Prostate gland (tissue), 2 donors: ENCODE results near the gene TARBP1. TPM values are rescaled to one million over a fixed set of nuclear protein-coding genes. Genes with fewer than 3 reads are reported as not detected.

ENCODE experiments used
- DNase-seq: peaks from one replicate; pipeline ENCODE4 v3.0.0-alpha.2; 2019; ENCODE audit warnings: low spot score
- H3K27ac ChIP-seq, 2 donors: fragments of 200-600 bp; sonication (generic); 2 replicates each; pipeline ENCODE4 v1.5.1; 2017 to 2019
- H3K27me3 ChIP-seq: fragments of 200-600 bp; sonication (generic); replicated peaks from 2 replicates; pipeline ENCODE4 v1.5.1; 2019; ENCODE audit not compliant: insufficient read depth
- H3K36me3 ChIP-seq, 2 donors: fragments of 200-600 bp; sonication (generic); 1 replicate in 1 of 2; 2 replicates in 1 of 2; pipeline versions ENCODE4 v1.5.1 to v1.8.1; 2017 to 2019
- H3K4me1 ChIP-seq: fragments of 200-600 bp; sonication (generic); replicated peaks from 2 replicates; pipeline ENCODE4 v1.5.1; 2019
- H3K4me3 ChIP-seq, 2 donors: fragments of 200-600 bp; sonication (generic); 2 replicates each; pipeline ENCODE4 v1.5.1; 2017 to 2019
- H3K9me3 ChIP-seq: fragments of 200-600 bp; sonication (generic); 2 replicates; pipeline ENCODE4 v1.5.1; 2017
- CTCF ChIP-seq, 4 experiments: fragments of 200-600 bp in 2 of 4; fragments of 450-650 bp in 2 of 4; sonication (generic) in 2 of 4; IDR thresholded peaks; 1 replicate in 3 of 4; 2 replicates in 1 of 4; pipeline ENCODE4 v1.5.1; 2016 to 2019; ENCODE audit warnings: antibody characterized with exemption in 4 of 4, mild to moderate bottlenecking in 2 of 4, moderate library complexity in 2 of 4
- POLR2A ChIP-seq: fragments of 450-650 bp; IDR thresholded peaks from one replicate; pipeline ENCODE4 v1.6.1; 2016; ENCODE audit warnings: antibody characterized with exemption, mild to moderate bottlenecking
- POLR2AphosphoS5 ChIP-seq: sonication (generic); formaldehyde crosslinking; IDR thresholded peaks from one replicate; pipeline ENCODE4 v1.6.1; 2017; ENCODE audit warnings: antibody characterized with exemption
- WGBS: methylation state at CpG from one replicate; pipeline ENCODE4 v1.1.5; 2018; 5-methylcytosine and 5-hydroxymethylcytosine counted together
- intact Hi-C: fragments of 100-400 bp; cut with DNase I; formaldehyde crosslinking; loops from one replicate; pipeline ENCODE4 v1.14.2; 2022
- total RNA-seq, 2 donors: library from RNA; depleted of rRNA; stranded (reverse); fragments of >200 nt; gene quantifications; one replicate each; pipeline ENCODE4 v1.1.0, GENCODE V29; 2016

The TARBP1 gene
- total RNA-seq, 2 donors from 2014 or later, result 24.8 to 33.0 TPM

- TF ChIP-seq POLR2A (no peak), POLR2AphosphoS5 (no peak), CTCF (IDR thresholded peaks at IDR 0.05) (no peak)
- Histone ChIP-seq H3K27ac (no peak overlapping the region), H3K9me3 (no peaks in the 10 kb centered on the region), H3K27me3 (no peaks in the 10 kb centered on the region), H3K4me1 (no peaks in the 10 kb centered on the region), H3K4me3 (no peak overlapping the region), H3K36me3 (no peaks in the 10 kb centered on the region)
- DNase-seq, result no peak
- intact Hi-C loops, result no loop called here
- WGBS, result 78% methylated on average over 8 of the region's 8 CpGs
Observed at GRCh38 chr1:234435620-234436019, 43.4 kb downstream of the TARBP1 start.

- Histone ChIP-seq H3K36me3 (no peaks in the 10 kb centered on the region), H3K27me3 (no peaks in the 10 kb centered on the region), H3K4me1 (no peaks in the 10 kb centered on the region), H3K27ac (no peak overlapping the region), H3K4me3 (no peak overlapping the region), H3K9me3 (no peaks in the 10 kb centered on the region)
- intact Hi-C loops, result no loop called here
- no peak for DNase-seq
- TF ChIP-seq CTCF (IDR thresholded peaks at IDR 0.05) (no peak), POLR2AphosphoS5 (no peak), POLR2A (no peak)
- 92% methylated on average over 2 of the region's 2 CpGs for WGBS
Observed at GRCh38 chr1:234434706-234435105, 44.3 kb downstream of the TARBP1 start.

- TF ChIP-seq POLR2AphosphoS5, result no peak
- TF ChIP-seq POLR2A, result no peak
- TF ChIP-seq CTCF (IDR thresholded peaks at IDR 0.05), result no peak
- no peaks in the 10 kb centered on the region for H3K36me3 ChIP-seq
Observed at GRCh38 chr1:234433563-234434285, 45.3 kb downstream of the TARBP1 start.

GRCh38 chr1:234431255-234431654 is 47.7 kb downstream of the TARBP1 start:
- WGBS, result 92% methylated on average over 4 of the region's 4 CpGs
- H3K36me3 ChIP-seq, result no peaks in the 10 kb centered on the region
- intact Hi-C loops, result no loop called here

More at GRCh38 chr1:234433563-234434285, 45.3 kb downstream of the TARBP1 start:
- DNase-seq, result no peak
- Histone ChIP-seq H3K9me3 (no peaks in the 10 kb centered on the region), H3K27me3 (no peaks in the 10 kb centered on the region), H3K4me1 (no peaks in the 10 kb centered on the region), H3K4me3 (no peak overlapping the region), H3K27ac (no peak overlapping the region)
- intact Hi-C loops, result no loop called here
- 81% methylated on average over 1 of the region's 1 CpG for WGBS

More at GRCh38 chr1:234431255-234431654, 47.7 kb downstream of the TARBP1 start:
- Histone ChIP-seq H3K27me3 (no peaks in the 10 kb centered on the region), H3K27ac (no peak overlapping the region), H3K4me3 (no peak overlapping the region), H3K4me1 (no peaks in the 10 kb centered on the region), H3K9me3 (no peaks in the 10 kb centered on the region)
- DNase-seq, result no peak
- no peak for TF ChIP-seq CTCF (IDR thresholded peaks at IDR 0.05)
- TF ChIP-seq POLR2A, result no peak
- no peak for TF ChIP-seq POLR2AphosphoS5
